Measurements from ENCODE around the gene LIMCH1.

The LIMCH1 gene

DNA sequence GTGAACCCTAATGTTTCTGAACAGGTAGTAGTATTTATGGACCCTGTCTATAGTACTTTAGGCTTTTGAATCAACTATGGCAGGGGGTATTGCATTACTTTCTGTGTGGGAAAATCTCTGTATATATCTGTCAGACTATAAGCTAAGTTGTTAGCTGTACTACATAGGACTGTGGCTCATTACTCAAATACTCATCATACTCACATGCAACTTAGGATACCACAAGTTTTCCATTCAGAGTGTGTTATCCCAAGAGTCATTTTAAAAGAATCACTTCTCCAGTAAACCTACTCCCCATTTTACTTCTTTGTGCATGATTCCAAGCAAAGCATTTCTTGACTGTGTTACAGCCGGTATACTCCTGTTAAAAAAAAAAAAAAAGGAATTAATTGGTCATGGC lies 115.0 kb downstream of the LIMCH1 start:
- Histone ChIP-seq H3K36me3 (peaks cover 22 to 33% (median 25%) of the 10 kb centered on the region in 3 donors), H3K27ac (no peak overlapping the region), H3K9me3 (no peaks in the 10 kb centered on the region), H3K4me3 (no peak overlapping the region), H3K4me1 (peaks cover 0 to 22% (median 10%) of the 10 kb centered on the region in 4 donors), H3K27me3 (no peaks in the 10 kb centered on the region)
- intact Hi-C loops (cut with DNase I; ENCODE audit: low total_unique reads): no loop called here
- no peak for DNase-seq
- TF ChIP-seq, protein P1, sequence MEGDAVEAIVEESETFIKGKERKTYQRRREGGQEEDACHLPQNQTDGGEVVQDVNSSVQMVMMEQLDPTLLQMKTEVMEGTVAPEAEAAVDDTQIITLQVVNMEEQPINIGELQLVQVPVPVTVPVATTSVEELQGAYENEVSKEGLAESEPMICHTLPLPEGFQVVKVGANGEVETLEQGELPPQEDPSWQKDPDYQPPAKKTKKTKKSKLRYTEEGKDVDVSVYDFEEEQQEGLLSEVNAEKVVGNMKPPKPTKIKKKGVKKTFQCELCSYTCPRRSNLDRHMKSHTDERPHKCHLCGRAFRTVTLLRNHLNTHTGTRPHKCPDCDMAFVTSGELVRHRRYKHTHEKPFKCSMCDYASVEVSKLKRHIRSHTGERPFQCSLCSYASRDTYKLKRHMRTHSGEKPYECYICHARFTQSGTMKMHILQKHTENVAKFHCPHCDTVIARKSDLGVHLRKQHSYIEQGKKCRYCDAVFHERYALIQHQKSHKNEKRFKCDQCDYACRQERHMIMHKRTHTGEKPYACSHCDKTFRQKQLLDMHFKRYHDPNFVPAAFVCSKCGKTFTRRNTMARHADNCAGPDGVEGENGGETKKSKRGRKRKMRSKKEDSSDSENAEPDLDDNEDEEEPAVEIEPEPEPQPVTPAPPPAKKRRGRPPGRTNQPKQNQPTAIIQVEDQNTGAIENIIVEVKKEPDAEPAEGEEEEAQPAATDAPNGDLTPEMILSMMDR (IDR thresholded peaks at IDR 0.05): no peak

DNA sequence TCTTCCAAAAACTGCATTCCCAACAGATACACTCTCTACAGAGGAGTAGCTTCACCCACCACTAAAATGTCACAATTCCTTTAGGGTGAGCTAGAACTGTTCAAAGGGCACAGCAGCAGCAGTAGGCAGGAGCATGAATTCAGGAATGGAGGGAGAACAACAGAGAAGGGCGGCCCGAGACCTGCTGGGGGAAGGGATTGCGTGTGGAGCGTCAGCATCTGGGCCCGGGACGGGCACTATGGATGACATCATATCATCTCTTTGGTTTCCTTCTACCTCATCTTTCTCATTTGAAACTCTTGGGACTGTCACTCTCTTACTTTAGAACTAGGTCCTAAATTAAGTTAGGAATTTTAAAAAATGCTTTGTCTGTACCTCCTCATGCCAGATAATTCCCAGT lies 115.6 kb downstream of the LIMCH1 start:
- Histone ChIP-seq H3K4me1 (peaks cover 0 to 18% (median 10%) of the 10 kb centered on the region in 4 donors), H3K27me3 (no peaks in the 10 kb centered on the region), H3K27ac (no peak overlapping the region), H3K4me3 (no peak overlapping the region), H3K9me3 (no peaks in the 10 kb centered on the region), H3K36me3 (peaks cover 22 to 33% (median 25%) of the 10 kb centered on the region in 3 donors)
- intact Hi-C loops (cut with DNase I; ENCODE audit: low total_unique reads): no loop called here
- TF ChIP-seq, protein P1 (IDR thresholded peaks at IDR 0.05): no peak
- no peak for DNase-seq

DNA sequence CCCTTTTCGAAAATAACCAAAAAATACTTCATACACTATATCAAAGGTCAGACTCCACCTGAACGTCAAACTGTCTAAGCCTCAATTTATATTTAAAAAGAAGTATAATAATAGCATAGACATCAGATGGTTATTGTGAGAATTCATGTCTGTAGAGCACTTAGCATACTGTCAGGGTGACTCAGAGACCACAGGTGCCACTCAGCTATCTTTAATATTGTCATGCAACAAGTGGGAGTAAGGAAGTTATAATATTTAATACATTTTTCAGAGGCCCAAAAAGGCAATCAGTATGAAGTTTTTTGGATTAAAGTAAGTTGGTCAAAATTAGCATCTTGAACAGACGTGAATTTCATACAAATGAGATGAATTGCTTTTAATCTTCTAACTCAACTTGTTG lies 117.2 kb downstream of the LIMCH1 start:
- Histone ChIP-seq H3K4me1 (peaks cover 0 to 17% (median 8%) of the 10 kb centered on the region in 4 donors), H3K27me3 (no peaks in the 10 kb centered on the region), H3K4me3 (no peak overlapping the region), H3K36me3 (peaks cover 22 to 32% (median 23%) of the 10 kb centered on the region in 3 donors), H3K27ac (no peak overlapping the region), H3K9me3 (no peaks in the 10 kb centered on the region)
- DNase-seq: no peak
- TF ChIP-seq, protein P1 (IDR thresholded peaks at IDR 0.05): no peak
- intact Hi-C loops (cut with DNase I; ENCODE audit: low total_unique reads): no loop called here

DNA sequence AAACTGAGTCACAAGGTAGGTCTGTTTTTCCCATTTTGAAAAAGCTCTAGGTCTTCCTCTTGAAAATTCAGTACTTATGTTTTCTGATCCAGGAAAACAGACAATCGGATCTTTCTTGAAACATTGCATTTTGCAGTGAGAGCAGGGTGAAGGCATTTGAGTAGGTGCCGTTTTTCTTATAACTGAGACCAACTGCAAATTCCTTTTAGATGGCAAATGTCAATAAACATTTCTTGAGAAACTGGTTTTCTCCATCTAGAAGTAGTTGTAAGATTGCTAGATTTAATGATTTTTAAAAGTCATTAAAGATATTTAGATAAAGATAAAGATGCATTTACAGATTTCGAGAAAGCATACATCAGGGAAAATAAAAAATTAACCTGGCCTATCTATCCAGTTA lies 118.1 kb downstream of the LIMCH1 start:
- peak overlapping the region; percentile 48 to 67 for H3K27ac ChIP-seq
- no peak for DNase-seq
- no peaks in the 10 kb centered on the region for H3K9me3 ChIP-seq
- H3K27me3 ChIP-seq: no peaks in the 10 kb centered on the region
- peaks cover 0 to 17% (median 8%) of the 10 kb centered on the region in 4 donors for H3K4me1 ChIP-seq
- intact Hi-C loops (cut with DNase I; ENCODE audit: low total_unique reads): no loop called here
- TF ChIP-seq, protein P1 (IDR thresholded peaks at IDR 0.05): no peak
- H3K36me3 ChIP-seq: peaks cover 14 to 23% (median 14%) of the 10 kb centered on the region in 3 donors
- no peak overlapping the region for H3K4me3 ChIP-seq

DNA sequence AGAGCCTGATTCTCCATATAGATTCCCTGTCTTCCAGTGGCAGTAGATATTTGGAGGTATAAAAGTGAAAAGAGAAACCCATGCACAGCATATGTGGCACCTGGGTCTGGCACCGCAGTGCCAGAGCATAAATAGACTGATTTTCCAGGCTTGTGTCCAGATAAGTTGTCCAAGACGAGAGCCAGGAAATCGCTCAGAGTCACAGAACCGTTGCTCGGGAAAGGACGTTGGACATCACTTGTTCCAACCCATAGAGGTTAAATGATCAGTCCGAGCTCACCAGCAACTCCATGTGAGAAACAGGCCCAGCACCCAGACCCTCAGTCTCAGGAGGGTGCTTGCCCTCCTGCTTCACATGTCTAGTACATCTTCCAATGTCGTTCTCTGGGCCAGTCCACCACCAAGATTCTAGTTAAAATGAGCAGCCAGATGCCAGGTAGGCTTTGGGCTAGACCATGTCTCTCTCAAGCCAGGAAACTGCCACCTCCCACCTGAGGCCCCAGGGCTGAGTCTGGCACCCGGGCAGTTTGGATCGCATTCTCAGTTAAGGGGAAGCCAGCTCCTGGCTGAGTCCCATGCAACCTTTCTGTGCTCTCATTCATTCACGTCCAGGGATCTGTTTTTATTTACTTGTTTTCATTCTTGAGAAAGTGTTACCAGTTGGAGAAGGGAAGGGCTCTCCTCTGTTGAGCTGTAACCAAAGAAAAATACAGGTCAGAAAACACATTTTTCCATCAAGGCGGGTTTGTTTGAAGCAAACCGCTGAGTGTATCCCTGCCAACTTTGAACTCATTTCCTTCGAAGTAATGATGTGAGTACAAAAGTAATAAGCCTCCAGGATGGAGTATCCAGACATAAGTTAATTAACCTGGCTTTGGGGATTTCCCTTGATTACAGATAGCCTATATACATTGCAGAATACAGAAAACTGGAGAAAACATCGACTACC lies 118.9 kb downstream of the LIMCH1 start:
- H3K36me3 ChIP-seq: peaks cover 8 to 15% (median 12%) of the 10 kb centered on the region in 3 donors
- no peaks in the 10 kb centered on the region for H3K27me3 ChIP-seq
- H3K27ac ChIP-seq: peak overlapping the region; percentile 48 to 67
- H3K9me3 ChIP-seq: no peaks in the 10 kb centered on the region
- DNase-seq: peak; percentile 24 to 69
- H3K4me1 ChIP-seq: peaks cover 0 to 17% (median 8%) of the 10 kb centered on the region in 4 donors
- intact Hi-C loops (cut with DNase I; ENCODE audit: low total_unique reads): no loop called here
- TF ChIP-seq, protein P1 (IDR thresholded peaks at IDR 0.05): no peak
- H3K4me3 ChIP-seq: no peak overlapping the region

Measured in tibial artery (tissue), 4 donors.